ENCODE results near the gene IQUB.
A peak's percentile ranks its signal among the peaks of the same experiment; 100 is the strongest.
"Not testable (repeated sequence)": the region's sequence is repeated elsewhere in the genome, so short reads cannot be mapped to it uniquely, and the experiment has no call there.

Gene IQUB
- total RNA-seq, result 0.11 to 0.39 (median 0.14) reads per million in 3 experiments

DNA sequence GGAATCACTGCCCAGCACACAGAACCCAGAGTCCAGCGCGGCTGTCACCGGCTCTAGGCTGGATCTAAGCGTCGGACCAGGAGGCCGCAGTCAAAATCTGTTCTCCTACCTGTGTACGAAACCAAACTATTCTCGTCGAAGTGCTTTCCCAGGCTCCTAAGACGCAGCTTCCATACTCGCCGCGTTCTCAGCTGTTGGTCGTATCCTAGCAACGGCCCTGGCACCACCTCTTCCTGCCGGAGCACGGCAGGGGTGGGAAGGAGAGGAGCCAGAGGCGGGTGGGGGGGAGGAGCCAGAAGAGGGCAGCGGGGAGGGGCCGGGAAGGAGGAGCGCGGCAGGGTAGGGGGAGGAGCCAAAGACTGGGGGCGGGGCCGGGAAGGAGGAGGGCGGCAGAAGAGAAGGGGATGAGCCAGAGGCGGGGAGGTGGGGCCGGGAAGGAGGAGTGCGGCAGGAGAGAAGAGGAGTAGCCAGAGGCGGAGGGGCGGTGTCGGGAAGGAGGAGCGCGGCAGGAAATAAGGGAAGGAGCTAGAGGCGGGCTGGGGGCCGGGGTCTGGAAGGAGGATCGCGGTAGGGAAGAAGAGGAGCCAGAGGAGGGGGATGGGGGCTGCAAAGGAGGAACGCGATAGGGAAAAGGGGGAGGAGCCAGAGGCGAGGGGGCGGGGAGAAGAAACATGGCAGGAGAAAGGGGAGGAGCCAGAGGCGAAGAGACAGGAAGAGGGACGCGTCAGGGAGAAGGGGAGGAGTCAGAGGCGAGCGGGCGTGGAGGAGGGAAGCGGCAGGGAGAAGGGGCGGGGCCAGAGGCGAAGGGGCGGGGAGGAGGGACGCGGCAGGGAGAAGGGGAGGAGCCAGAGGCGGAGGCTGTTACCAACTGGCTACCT, at the start of gene IQUB:
Gene IQUB (minus strand): TSS at position 213 of the 878 bp plus-strand sequence. CDS start 22,255 bp downstream, outside the sequence.
- peak; percentile 88 for DNase-seq

DNA sequence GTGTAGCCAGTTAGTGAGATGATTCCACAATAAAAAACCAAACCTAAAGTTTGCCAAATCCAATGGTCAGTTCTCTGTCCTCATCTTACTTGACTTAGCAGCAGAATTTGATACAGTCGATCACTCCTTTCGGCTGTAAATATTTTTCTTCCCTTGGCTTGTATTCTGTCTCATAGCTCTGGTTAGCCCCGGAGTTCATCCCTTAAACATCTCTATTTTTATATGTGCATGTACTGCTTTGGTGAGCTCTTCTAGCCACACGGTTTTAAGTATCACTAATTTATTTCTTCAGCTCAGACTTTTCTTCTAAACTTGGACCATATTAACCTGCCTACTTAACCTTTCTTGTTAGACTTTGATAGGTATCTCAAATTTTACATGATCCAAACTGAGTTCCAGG, 49.4 kb upstream of the IQUB start:
- no peak for DNase-seq

DNA sequence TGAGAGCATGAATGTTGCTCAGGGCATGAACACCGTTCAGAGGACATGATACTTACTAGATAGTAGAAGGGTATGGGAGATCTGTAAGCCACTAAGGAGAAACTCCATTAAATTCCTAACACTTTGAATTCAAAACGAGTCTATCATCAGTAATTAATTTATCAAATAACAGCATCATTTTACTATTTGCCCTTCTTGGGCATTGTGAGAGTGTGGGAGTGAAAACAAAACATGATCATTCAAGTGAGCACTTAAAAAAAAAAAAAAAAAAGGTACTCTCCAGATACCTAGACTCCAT, 46.7 kb upstream of the IQUB start:
- no peak for DNase-seq

DNA sequence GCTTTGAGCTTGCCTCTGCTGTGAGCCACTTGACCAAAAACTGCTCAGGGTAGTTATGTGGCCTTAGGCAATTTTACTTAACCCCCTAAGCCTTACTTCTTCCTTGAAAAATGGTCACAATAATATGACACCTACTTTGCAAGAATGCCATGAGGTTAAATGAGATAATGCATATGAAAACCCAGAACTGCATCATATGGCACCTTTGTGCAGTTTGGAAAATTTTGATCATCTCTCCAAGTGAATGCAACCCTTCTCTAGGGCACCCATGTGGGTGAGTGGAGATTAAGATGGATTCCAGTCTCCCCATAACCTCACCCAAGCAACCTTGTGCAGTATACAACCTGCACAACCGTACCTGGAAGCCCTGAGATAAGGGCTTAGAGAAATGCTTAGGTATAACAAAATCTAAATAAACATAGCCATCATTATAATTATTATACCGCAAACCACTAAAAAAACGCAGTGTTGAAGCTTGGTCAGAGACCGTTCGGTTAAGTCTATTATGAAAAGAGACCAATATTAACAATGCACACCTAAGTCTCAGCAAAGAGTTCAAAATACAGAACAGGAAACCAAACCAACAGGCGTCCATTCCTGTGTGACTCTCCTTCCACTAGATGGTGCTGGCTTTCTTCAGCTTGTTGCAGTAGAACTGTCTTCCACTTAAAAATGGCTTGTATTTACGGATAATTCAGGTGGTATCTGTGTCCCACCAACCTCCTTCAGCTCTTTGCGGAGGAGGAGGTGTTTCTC, 46.2 kb upstream of the IQUB start:
- no peak for DNase-seq

DNA sequence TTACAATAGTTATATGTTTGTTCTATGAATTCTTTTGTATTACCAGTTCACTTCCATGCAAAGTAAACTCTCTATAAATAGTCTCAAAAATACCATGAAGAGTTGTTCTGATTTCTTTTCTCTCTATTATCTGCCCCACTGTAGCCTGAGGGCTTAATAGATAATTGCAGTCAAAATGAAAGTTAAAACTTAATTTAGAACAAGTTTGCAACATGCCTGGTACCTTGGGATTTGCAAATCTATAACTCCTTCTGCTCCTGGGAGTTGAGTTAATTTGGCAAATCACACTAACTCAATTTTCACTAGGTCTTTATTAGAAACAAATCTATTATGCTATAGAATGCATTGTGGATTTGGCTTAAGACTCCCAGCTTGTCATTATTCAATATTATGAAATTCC, 45.0 kb upstream of the IQUB start:
- no peak for DNase-seq

DNA sequence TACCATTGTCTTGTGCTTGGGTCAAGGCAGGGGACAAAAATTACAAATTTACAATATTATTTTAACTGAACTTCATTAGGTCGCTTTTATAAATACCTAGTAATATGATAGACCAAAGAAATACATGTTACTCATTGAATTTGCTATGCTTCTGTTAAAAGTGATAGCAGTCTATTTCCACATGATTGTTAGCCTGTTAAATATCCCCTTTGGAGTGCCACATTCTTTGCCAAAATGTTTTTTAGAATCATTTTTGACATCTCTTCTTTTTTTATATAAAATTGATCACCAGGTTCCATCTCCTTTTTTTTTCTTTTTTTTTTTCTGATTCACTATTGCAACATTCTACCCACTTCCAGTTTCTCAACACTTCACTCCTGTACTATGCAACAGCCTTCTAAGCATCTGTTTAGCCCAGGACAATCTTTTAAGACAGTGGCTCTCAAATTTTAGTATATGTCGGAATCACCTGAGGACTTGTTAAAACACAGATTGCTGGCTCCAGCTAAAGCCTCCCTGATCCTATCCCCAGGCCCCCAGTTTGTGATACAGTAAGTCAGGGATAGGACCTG, 39.6 kb upstream of the IQUB start:
- no peak for DNase-seq

DNA sequence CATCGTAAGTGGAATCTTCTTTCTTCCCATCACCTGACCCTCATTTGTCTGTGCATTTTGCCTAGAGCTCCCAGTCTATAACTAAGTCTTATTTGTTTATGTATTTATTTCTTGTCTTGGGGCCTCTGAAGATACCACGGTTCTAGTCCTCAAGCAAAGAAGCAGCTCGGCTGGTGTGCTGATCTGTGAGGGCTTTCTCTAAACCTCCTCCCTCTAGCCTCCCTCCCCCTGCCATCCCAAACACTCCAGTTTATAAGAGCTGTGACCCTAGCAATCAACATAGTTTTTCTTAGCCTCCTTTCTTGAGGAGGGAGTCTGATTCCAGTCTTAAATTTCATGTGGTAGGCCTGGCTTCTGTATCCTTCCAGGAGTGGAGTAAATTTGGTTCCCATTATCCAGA, 38.9 kb upstream of the IQUB start:
- DNase-seq, result no peak

DNA sequence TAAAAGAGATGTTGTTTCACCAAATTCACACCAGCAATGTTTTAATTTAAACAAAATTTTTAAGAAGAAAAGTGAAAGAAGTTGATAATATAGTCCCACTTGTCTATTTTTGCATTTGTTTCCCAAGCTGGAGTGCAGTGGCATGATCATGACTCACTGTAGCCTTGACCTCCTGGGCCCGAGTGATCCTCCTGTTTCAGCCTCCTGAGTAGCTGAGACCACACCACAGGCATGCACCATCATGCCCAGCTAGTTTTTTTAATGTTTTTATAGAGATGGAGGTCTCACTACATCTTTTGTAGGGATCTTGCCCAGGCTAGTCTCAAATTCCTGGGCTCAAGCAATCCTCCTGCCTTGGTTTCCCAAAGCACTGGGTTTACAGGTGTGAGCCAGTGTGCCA, 37.3 kb upstream of the IQUB start:
- DNase-seq, result no peak

DNA sequence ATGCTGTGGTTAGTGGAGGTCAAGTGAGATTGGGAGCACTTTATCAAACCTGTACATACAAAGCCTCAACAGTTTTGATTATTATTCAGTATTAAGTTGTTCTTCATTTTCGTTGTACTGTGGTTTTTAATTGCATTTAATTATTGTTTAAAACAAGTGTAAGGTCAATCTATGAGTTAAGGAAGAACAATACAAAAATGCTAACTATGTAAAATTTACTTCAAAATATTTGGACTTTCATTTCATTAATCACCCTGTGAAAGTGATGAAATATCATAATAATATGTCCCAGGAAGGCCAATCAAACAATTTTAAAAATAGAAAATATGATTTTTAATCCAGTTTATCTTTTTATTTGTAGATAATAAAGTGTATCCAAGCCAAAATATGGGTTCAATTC, 36.8 kb upstream of the IQUB start:
- no peak for DNase-seq

DNA sequence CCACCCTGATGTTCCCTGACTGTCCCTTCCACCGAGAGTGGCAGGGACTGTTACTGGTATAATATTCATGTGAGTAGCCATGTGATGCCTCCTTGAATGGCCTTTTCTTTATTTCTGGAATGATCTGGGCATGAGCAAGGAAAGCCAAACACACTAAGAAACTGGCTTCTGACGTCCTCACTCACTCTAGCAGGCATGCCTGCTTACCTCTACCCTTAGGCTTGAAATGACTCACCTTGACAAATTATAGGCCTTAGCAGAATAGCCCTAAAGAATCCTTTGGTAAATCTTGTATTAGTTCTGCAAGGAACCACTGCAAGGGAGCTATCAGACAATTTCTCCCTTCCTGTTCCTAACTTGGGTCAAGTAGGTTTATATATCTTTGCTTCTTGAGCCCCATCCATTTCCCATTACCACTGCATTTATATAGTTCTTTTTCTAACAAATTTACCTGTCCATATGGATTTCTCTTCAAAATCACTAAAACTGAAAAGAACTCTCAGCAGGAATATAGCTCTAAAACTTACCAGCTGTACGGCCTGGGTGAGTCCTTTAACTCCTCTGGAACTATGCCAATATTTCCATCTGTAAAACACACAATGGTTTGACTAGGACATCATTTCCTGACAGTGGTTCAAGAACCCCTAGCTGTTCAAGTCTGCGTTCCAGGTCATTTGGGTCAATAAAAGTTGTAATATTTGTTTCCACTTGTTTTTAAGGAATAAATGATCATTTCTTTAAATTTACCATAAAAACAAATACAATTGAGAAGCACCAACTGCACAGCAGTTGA, 36.2 kb upstream of the IQUB start:
- no peak for DNase-seq

DNA sequence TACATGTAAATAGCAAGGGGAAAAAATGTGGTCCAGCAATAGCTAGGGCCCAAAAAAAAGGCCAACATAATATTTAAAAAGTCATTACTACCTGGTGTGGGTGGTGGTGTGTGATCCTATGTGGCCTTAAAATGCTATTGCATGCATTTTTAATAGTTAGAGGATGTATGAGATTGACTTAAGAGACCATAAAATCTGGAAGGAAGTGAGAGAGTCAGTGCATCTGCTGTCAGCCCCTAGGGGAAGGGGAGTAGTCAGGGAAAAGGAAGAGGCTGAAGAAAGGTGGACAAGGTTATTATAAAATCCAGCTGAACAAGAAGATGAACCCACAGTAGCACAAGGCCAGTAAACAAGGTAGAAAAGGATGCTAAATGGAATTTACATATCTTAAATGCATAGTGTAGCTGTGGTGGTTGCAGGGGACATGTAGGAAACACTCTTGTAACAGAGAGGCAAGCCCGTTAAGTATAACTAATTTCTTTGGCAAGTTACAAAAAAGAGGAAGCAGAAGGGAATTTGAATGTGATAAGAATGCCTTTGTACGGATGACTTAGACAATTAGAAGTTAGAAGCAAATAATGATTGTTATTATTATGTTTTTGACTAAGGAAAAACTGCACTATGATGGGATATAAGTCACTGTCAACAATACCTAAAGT, 35.1 kb upstream of the IQUB start:
- DNase-seq, result no peak

DNA sequence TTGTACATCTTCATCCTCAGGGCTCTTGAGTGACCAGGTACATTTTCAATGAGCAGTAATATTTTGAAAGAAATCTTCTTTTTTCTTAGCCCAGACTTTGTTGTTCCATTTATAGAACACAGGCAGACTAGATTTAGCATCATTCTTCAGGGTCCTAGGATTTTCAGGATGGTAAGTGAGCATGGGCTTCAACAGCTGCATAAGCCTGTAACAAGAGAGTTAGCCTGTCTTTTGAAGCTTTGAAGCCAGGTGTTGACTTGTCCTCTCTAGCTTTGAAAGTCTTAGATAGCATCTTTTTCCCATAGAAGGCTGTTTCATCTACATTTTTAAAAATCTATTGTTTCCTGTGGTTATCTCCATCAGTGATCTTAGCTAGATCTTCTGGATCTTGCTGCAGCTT, 27.7 kb upstream of the IQUB start:
- DNase-seq, result no peak

DNA sequence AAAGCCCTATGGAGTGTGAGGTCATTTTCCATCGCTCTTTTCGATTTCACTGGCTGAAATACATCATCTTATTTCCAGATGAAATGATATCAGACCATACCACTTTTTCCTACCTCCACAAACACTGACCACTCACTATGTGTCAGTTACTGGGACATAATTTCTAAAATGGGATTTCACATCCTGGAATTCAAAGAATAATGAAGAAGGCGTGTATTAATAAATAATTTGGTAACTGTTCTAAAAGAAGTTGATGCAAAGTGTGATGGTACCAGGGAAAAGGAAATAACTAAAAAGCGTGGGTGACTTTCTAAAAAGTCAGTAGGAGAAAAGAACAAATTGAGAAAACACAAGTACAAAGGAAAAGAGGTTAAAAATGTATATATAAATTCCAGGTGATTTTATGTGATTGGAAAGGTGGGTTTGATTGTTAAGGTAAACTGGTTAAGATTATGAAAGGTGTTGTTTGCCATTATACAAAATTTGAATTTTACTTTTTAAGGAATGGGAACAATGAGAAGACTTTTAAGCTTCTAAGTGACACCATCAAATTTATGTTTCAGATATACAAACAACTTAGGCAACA, 24.0 kb upstream of the IQUB start:
- no peak for DNase-seq

DNA sequence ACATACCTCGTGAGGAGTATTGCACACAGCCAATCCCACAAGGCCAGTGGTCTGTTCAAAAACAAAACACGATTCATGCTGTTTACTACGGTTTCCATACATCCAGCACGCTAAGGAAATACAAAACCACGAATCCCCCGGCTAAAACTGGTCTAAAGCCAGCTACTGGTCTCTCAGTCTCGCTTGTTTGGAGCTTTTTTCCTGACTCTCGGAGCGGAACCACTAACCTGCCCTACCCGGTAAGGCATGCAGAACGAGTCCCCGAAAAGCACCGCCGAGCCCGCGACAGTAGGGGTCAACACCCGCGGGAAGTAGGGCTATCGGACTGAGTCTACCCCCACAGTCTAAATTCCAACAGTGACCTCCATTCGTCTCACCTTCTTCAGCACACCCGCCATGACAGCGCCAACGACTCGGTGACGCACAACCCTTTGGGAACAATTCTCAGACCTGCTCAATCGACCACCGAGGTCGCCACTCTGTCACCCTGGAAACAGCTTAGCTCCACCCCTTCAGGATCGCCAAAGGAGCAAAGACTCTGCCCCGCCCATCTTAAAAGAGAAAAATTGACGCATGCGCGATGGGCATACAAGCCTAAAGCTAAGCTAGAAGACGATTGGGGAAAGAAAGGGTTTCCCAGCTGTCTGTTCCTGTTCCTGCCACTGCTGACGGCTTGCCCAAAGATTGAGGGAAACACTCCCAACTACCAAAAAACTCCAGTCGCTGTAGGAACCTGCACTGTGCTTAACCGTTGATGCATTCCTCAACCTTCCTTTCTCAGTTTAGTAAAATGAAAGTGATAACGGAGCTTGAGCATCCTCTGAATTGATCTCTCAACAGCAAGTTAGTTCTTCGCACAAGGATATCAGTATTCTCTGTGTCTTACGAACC, 23.2 kb upstream of the IQUB start, which contains the start of gene NDUFA5:
Gene NDUFA5 (minus strand): TSS at position 421 of the 891 bp plus-strand sequence. CDS start 23 bp downstream, at position 398.
- peak; percentile 98 for DNase-seq

DNA sequence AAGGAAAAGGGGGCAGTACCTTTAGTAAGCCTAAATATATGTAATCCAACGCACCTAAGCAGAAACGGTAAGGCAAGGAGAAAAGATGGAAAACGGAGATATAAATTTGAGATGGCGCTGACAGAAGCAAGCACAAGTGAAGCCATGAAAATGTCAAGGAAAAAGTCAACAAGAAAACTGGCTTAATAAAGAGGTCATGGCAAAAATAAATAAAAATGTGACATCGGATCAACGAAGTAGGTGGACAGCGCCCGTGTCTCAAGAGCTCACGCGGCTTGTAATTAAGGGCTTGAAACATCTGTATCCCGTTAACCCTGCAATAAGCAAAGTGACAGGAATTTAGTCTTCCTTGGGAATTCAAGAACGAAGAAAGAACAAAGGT, 22.6 kb upstream of the IQUB start:
- DNase-seq, result no peak

DNA sequence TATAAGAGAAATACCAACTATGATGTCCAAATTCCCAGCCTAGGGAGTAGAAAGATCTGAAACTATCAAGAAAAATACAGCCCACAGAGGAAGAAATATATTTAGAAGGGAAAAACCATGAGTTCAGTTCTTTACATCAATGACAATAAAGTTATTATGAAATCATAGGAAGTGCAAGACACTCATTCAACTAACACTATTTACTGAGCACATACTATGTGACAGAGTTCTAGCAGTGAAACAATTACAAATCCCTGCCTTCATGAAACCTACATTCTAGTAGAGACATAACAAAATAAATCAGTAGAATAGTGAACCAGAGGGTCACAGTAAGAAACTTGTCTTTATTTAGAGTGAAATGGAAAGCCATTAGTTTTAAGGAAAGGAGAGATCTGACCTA, 21.1 kb upstream of the IQUB start:
- no peak for DNase-seq

DNA sequence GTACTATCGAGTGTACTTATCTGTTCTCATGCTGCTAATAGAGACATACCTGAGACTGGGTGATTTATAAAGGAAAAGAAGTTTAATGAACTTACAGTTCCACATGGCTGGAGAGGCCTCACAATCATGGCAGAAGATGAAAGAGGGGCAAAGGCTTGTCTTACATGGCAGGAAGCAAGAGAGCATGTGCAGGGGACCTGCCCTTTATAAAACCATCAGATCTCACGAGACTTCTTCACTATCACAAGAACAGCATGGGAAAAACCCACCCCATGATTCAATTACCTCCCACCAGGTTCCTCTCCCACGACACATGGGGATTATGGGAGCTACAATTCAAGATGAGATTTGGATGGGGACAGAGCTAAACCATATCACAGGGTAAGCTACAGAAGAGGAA, 18.8 kb upstream of the IQUB start:
- no peak for DNase-seq

DNA sequence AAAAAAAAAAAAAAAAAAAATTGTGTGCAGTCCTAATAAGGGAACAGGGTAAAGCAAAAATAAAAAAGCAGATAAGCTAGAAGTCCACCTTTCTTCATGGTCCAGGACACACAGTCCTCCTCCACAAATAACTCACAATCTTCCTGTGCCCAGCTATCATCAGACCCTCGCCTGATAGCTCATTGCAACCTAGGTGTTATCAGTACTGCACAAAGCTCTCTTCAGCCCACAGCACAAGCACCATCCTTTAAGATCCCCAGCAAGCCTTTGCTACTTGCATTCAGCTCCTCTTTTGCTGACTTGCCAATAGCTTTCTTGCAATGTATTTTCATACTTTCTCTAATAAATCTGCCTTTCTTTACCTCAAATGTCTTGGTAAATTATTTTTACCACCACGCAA, 18.2 kb upstream of the IQUB start:
- DNase-seq, result no peak

DNA sequence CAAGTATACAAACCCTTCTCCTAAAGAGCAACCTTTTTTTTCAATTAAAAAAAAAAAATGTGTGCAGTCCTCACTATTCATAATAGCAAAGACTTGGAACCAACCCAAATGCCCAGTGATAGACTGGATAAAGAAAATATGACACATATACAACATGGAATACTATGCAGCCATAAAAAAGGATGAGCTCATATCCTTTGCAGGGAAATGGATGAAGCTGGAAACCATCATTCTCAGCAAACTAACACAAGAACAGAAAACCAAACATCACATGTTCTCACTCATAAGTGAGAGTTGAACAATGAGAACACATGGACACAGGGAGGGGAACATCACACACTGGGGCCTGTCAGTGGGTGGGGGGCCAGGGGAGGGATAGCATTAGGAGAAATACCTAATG, 17.7 kb upstream of the IQUB start:
- not testable (repeated sequence) for DNase-seq

DNA sequence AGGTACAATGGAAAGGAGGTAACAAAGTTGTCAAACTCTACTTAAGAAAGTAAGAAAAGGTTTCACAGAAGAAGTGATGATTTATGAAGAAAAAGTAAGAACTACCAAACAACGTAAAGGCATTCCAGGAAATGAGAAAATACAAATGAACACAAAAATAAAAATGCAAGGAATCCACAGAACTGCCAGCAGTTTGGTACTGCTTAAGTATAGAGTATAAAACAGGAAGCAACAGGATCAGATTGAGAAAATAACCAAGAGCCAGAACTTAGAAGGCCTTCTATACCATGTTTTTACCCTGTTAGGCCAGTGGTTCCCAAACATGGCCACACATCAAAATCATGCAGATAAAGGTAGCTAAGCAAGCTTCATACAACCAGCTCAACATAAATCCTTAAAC, 14.0 kb upstream of the IQUB start:
- DNase-seq, result no peak

DNA sequence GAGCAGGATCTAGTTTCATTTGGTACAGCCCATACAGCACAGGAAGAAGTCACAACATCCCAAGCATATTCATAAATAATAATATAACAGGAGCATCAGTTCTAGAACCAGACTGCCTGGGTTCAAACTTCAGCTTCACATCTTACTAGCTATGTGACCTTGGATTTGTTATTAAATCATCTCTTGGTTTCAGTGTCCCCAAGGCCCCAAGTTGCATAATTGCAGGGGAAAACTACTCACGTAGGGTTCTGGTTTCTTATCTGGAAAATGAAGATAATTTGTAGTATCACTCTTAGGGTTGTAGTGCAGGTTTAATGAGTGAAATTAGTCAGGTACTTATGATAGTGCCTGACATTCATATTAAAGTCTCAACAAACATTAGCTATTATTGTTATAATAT, 5.5 kb upstream of the IQUB start:
- DNase-seq, result no peak

Measured in central memory CD4-positive, alpha-beta T cell (primary cell).